ENCODE measurements around the gene ACTR1A.

DNA sequence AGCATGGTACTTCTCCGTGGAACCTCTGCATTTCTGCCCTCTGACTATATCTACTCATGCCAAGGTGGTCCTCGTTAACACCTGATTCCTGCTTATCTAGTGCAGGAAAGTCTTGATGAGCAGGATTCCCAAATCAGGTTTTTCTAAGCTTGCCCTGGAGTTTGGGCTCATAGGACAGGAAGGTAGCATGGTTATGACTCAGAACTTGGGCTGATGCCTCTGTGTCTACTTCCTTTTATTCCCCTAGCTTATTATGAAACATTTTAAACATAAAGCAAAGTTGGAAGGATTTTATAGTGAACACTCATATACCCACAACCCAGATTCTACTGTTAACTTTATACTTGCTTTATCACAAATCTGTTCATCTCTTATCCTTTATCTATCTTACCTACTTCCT, 6.9 kb upstream of the ACTR1A start:
- TF ChIP-seq, protein P1, sequence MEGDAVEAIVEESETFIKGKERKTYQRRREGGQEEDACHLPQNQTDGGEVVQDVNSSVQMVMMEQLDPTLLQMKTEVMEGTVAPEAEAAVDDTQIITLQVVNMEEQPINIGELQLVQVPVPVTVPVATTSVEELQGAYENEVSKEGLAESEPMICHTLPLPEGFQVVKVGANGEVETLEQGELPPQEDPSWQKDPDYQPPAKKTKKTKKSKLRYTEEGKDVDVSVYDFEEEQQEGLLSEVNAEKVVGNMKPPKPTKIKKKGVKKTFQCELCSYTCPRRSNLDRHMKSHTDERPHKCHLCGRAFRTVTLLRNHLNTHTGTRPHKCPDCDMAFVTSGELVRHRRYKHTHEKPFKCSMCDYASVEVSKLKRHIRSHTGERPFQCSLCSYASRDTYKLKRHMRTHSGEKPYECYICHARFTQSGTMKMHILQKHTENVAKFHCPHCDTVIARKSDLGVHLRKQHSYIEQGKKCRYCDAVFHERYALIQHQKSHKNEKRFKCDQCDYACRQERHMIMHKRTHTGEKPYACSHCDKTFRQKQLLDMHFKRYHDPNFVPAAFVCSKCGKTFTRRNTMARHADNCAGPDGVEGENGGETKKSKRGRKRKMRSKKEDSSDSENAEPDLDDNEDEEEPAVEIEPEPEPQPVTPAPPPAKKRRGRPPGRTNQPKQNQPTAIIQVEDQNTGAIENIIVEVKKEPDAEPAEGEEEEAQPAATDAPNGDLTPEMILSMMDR (IDR thresholded peaks at IDR 0.05): no peak
- no peak for TF ChIP-seq POLR2A (IDR thresholded peaks at IDR 0.05)

All from esophagus squamous epithelium (tissue), 4 donors.